Ovary (tissue), 3 donors: ENCODE results near the gene CYP27B1.

Experiments
- POLR2A ChIP-seq: fragments of 450-650 bp; IDR thresholded peaks from one replicate; pipeline ENCODE4 v1.6.1; 2017; ENCODE audit warnings: antibody characterized with exemption, mild to moderate bottlenecking, moderate library complexity
- TF ChIP-seq, protein P1 (sequence below), 3 donors: fragments of 450-650 bp in 2 of 3; fragments of 200-600 bp in 1 of 3; IDR thresholded peaks; one replicate each; pipeline versions ENCODE4 v1.5.1 to v1.8.0; 2016 to 2022; ENCODE audit warnings: antibody characterized with exemption in 3 of 3, mild to moderate bottlenecking in 1 of 3
- donor health status: DM: no; HTN: no; CAD: no.

DNA sequence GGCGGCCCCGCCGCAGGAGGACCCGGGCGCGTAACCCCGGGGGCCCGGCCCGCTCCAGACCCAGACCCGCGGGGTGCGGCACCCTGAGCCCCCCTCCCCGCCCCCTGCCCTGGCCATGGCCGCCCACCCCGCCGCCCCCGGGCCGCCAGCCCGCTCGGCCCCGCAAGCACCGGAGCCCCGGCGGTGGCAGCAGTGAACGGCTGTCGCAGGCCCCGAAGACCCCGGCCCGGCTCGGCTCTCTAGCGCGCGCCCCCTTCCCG lies 11.8 kb downstream of the CYP27B1 start:
- TF ChIP-seq, protein P1, sequence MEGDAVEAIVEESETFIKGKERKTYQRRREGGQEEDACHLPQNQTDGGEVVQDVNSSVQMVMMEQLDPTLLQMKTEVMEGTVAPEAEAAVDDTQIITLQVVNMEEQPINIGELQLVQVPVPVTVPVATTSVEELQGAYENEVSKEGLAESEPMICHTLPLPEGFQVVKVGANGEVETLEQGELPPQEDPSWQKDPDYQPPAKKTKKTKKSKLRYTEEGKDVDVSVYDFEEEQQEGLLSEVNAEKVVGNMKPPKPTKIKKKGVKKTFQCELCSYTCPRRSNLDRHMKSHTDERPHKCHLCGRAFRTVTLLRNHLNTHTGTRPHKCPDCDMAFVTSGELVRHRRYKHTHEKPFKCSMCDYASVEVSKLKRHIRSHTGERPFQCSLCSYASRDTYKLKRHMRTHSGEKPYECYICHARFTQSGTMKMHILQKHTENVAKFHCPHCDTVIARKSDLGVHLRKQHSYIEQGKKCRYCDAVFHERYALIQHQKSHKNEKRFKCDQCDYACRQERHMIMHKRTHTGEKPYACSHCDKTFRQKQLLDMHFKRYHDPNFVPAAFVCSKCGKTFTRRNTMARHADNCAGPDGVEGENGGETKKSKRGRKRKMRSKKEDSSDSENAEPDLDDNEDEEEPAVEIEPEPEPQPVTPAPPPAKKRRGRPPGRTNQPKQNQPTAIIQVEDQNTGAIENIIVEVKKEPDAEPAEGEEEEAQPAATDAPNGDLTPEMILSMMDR (IDR thresholded peaks at IDR 0.05) = no peak
- TF ChIP-seq POLR2A = no peak
